WTC11 (cell line): ENCODE results near the gene SORCS1. TPM values are rescaled to one million over a fixed set of nuclear protein-coding genes. Genes with fewer than 3 reads are reported as not detected.

Experiments used
- ATAC-seq: fragments of 200-7000 bp; cut with Tn5 transposase; 2 replicates; pipeline ENCODE4 v1.10.0; 2021; ENCODE audit warnings: mild to moderate bottlenecking, moderate library complexity
- CTCF ChIA-PET: fragments of 300-600 bp; sonication (Branson Sonifier 250); formaldehyde crosslinking; loops from one replicate; lab custom pipeline; 2021; ENCODE audit warnings: antibody characterized with exemption; lab: Charles Lee
- POLR2A ChIA-PET: fragments of 350-600 bp; sonication (Branson Sonifier 250); formaldehyde crosslinking; loops from one replicate; lab custom pipeline; 2021; ENCODE audit warnings: antibody characterized with exemption; lab: Charles Lee
- DNase-seq: peaks from one replicate; pipeline ENCODE4 v3.0.0; 2021; ENCODE audit warnings: low spot score
- H3K27ac Mint-ChIP-seq: 2 replicates; pipeline ENCODE4 v1.8.0; 2021; ENCODE audit warnings: mixed read lengths
- H3K27me3 Mint-ChIP-seq: 2 replicates; pipeline ENCODE4 v1.8.0; 2021; ENCODE audit warnings: low read depth, mild to moderate bottlenecking, moderate library complexity, mixed read lengths
- H3K36me3 Mint-ChIP-seq: 2 replicates; pipeline ENCODE4 v1.8.0; 2021; ENCODE audit warnings: mixed read lengths
- H3K4me1 Mint-ChIP-seq: 2 replicates; pipeline ENCODE4 v1.8.0; 2022; ENCODE audit warnings: mixed read lengths
- H3K4me3 Mint-ChIP-seq: 2 replicates; pipeline ENCODE4 v1.8.0; 2021; ENCODE audit warnings: mild to moderate bottlenecking, moderate library complexity, mixed read lengths
- H3K9me3 Mint-ChIP-seq: 2 replicates; pipeline ENCODE4 v1.8.0; 2021; ENCODE audit warnings: mixed read lengths
- ARID4B ChIP-seq: sonication (generic); formaldehyde crosslinking; IDR thresholded peaks from 2 replicates; pipeline ENCODE4 v1.8.0; 2023; ENCODE audit warnings: missing genetic modification reagents, mild to moderate bottlenecking, borderline replicate concordance
- ATF3 ChIP-seq: sonication (generic); formaldehyde crosslinking; conservative IDR thresholded peaks from 2 replicates; pipeline ENCODE4 v1.8.1; 2022; ENCODE audit warnings: mild to moderate bottlenecking, missing genetic modification reagents
- ATF6 ChIP-seq: sonication (generic); formaldehyde crosslinking; IDR thresholded peaks from 2 replicates; pipeline ENCODE4 v1.8.1; 2023; ENCODE audit warnings: mild to moderate bottlenecking, missing genetic modification reagents
- ESRRA ChIP-seq: sonication (generic); formaldehyde crosslinking; IDR thresholded peaks from 2 replicates; pipeline ENCODE4 v1.8.1; 2022; ENCODE audit warnings: mild to moderate bottlenecking, missing genetic modification reagents, borderline replicate concordance
- ETV6 ChIP-seq: sonication (generic); formaldehyde crosslinking; IDR thresholded peaks from 2 replicates; pipeline ENCODE4 v1.8.1; 2022; ENCODE audit warnings: mild to moderate bottlenecking, missing genetic modification reagents
- FOXJ3 ChIP-seq: sonication (generic); formaldehyde crosslinking; IDR thresholded peaks from 2 replicates; pipeline ENCODE4 v1.9.0; 2021; ENCODE audit warnings: missing genetic modification reagents, mild to moderate bottlenecking, borderline replicate concordance
- HMGA2 ChIP-seq: fragments of 250-450 bp; sonication (Bioruptor Pico); IDR thresholded peaks from 2 replicates; pipeline ENCODE4 v1.4.0; 2021; ENCODE audit warnings: mild to moderate bottlenecking, moderate library complexity
- JAZF1 ChIP-seq: fragments of 250-450 bp; sonication (Bioruptor Pico); IDR thresholded peaks from 2 replicates; pipeline ENCODE4 v1.9.0; 2021; ENCODE audit warnings: moderate library complexity, mild to moderate bottlenecking, inconsistent platforms
- MAX ChIP-seq: sonication (generic); formaldehyde crosslinking; IDR thresholded peaks from 2 replicates; pipeline ENCODE4 v1.8.0; 2022; ENCODE audit warnings: mild to moderate bottlenecking, missing genetic modification reagents
- OVOL2 ChIP-seq: fragments of 250-450 bp; sonication (Bioruptor Pico); IDR thresholded peaks from 2 replicates; pipeline ENCODE4 v1.9.0; 2021; ENCODE audit warnings: mild to moderate bottlenecking, borderline replicate concordance
- SMAD4 ChIP-seq: sonication (generic); formaldehyde crosslinking; IDR thresholded peaks from 2 replicates; pipeline ENCODE4 v1.8.0; 2022; ENCODE audit warnings: mild to moderate bottlenecking, missing genetic modification reagents
- ZBTB21 ChIP-seq: sonication (generic); formaldehyde crosslinking; IDR thresholded peaks from 2 replicates; pipeline ENCODE4 v1.8.1; 2023; ENCODE audit warnings: mild to moderate bottlenecking, missing genetic modification reagents, borderline replicate concordance
- ZNF219 ChIP-seq: sonication (generic); formaldehyde crosslinking; IDR thresholded peaks from 2 replicates; pipeline ENCODE4 v1.8.0; 2023; ENCODE audit warnings: missing genetic modification reagents, mild to moderate bottlenecking, borderline replicate concordance
- ZNF232 ChIP-seq: sonication (generic); formaldehyde crosslinking; IDR thresholded peaks from 2 replicates; pipeline ENCODE4 v1.8.0; 2022; ENCODE audit warnings: mild to moderate bottlenecking, missing genetic modification reagents
- ZNF263 ChIP-seq: sonication (generic); formaldehyde crosslinking; IDR thresholded peaks from 2 replicates; pipeline ENCODE4 v1.8.1; 2022; ENCODE audit warnings: low read depth, mild to moderate bottlenecking, moderate library complexity, missing genetic modification reagents
- ZNF317 ChIP-seq: sonication (generic); formaldehyde crosslinking; IDR thresholded peaks from 2 replicates; pipeline ENCODE4 v1.8.1; 2023; ENCODE audit warnings: low read depth, mild to moderate bottlenecking, moderate library complexity, missing genetic modification reagents, borderline replicate concordance
- ZNF425 ChIP-seq: fragments of 250-450 bp; sonication (Bioruptor Pico); conservative IDR thresholded peaks from 2 replicates; pipeline ENCODE4 v1.9.0; 2021; ENCODE audit warnings: mild to moderate bottlenecking
- total RNA-seq: library from RNA; stranded (reverse); gene quantifications from 3 replicates; pipeline ENCODE4 v1.2.3, GENCODE V29; 2021
- TF ChIP-seq, protein P1 (sequence below): fragments of 250-450 bp; sonication (Bioruptor Pico); IDR thresholded peaks from 2 replicates; pipeline ENCODE4 v1.8.0; 2021; ENCODE audit warnings: mild to moderate bottlenecking
- TF ChIP-seq, protein P2 (sequence below): sonication (generic); formaldehyde crosslinking; IDR thresholded peaks from 2 replicates; pipeline ENCODE4 v1.8.1; 2023; ENCODE audit warnings: mild to moderate bottlenecking, missing genetic modification reagents

SORCS1 gene
- total RNA-seq, 1 experiment from 2014 or later = 3.3 TPM

DNA sequence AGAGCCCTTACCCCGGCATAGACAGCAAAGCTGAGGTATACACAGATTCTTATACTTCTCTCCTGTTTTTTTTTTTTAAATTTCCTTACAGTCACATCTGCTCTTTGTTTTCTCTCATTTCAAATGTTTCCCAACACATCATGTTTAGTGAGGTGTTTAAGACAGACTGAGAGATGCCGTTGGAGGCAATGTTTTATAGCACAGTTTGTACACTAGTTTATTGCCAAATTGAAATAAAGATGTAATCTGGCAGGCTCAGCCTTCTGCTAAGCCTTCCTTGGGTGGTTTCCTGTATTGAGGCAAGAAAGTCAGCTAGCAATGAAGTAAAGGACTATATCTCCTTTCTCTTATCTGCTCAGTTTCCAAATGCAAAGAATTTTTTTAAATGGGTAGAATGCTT, 393.4 kb downstream of the SORCS1 start:
- Mint-ChIP-seq H3K4me3 (no peak overlapping the region), H3K9me3 (no peaks in the 10 kb centered on the region), H3K27ac (no peak overlapping the region), H3K27me3 (no peaks in the 10 kb centered on the region), H3K4me1 (peaks cover 10% of the 10 kb centered on the region), H3K36me3 (no peaks in the 10 kb centered on the region)
- DNase-seq = no peak
- POLR2A ChIA-PET = no interaction called here
- TF ChIP-seq ARID4B (CRISPR knock-in tag) = no peak
- TF ChIP-seq, protein P1, sequence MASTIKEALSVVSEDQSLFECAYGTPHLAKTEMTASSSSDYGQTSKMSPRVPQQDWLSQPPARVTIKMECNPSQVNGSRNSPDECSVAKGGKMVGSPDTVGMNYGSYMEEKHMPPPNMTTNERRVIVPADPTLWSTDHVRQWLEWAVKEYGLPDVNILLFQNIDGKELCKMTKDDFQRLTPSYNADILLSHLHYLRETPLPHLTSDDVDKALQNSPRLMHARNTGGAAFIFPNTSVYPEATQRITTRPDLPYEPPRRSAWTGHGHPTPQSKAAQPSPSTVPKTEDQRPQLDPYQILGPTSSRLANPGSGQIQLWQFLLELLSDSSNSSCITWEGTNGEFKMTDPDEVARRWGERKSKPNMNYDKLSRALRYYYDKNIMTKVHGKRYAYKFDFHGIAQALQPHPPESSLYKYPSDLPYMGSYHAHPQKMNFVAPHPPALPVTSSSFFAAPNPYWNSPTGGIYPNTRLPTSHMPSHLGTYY (CRISPR knock-in tag) = no peak
- TF ChIP-seq SMAD4 = no peak
- TF ChIP-seq ATF6 = no peak
- TF ChIP-seq ETV6 (CRISPR knock-in tag) = no peak
- TF ChIP-seq ZNF317 (CRISPR knock-in tag) = no peak
- no peak for TF ChIP-seq ZNF219
- no peak for TF ChIP-seq ATF3 (CRISPR knock-in tag)
- no peak for TF ChIP-seq OVOL2
- TF ChIP-seq MAX (CRISPR knock-in tag) = no peak
- no peak for TF ChIP-seq ZBTB21 (CRISPR knock-in tag)
- TF ChIP-seq ZNF263 (CRISPR knock-in tag) = no peak
- TF ChIP-seq ESRRA (CRISPR knock-in tag) = no peak
- TF ChIP-seq, protein P2, sequence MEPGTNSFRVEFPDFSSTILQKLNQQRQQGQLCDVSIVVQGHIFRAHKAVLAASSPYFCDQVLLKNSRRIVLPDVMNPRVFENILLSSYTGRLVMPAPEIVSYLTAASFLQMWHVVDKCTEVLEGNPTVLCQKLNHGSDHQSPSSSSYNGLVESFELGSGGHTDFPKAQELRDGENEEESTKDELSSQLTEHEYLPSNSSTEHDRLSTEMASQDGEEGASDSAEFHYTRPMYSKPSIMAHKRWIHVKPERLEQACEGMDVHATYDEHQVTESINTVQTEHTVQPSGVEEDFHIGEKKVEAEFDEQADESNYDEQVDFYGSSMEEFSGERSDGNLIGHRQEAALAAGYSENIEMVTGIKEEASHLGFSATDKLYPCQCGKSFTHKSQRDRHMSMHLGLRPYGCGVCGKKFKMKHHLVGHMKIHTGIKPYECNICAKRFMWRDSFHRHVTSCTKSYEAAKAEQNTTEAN (CRISPR knock-in tag) = no peak
- no peak for TF ChIP-seq JAZF1 (CRISPR knock-in tag)
- CTCF ChIA-PET = no interaction called here
- no peak for ATAC-seq

GRCh38 chr10:106768204-106768603, 396.3 kb downstream of the SORCS1 start:
- CTCF ChIA-PET = interaction anchor here (1.6 kb wide), 1 partner anchor 63 kb away, joined by 6 read pairs; no protein-coding TSS in a partner anchor
- ATAC-seq = no peak
- TF ChIP-seq HMGA2 (no peak), ETV6 (CRISPR knock-in tag) (no peak), ZNF425 (CRISPR knock-in tag) (no peak), ZNF232 (CRISPR knock-in tag) (no peak), ATF3 (CRISPR knock-in tag) (no peak), ATF6 (no peak), FOXJ3 (CRISPR knock-in tag) (no peak)
- TF ChIP-seq, protein P2 (CRISPR knock-in tag) = no peak

More at GRCh38 chr10:106768204-106768603, 396.3 kb downstream of the SORCS1 start:
- no peak overlapping the region for H3K27ac Mint-ChIP-seq
- H3K27me3 Mint-ChIP-seq = no peaks in the 10 kb centered on the region
- no peaks in the 10 kb centered on the region for H3K9me3 Mint-ChIP-seq
- H3K4me3 Mint-ChIP-seq = no peak overlapping the region
- POLR2A ChIA-PET = no interaction called here
- H3K4me1 Mint-ChIP-seq = peaks cover 16% of the 10 kb centered on the region
- no peaks in the 10 kb centered on the region for H3K36me3 Mint-ChIP-seq
- no peak for DNase-seq
